ENCODE measurements around the gene TSPAN31. TPM values are rescaled to one million over a fixed set of nuclear protein-coding genes. Genes with fewer than 3 reads are reported as not detected.

Gene TSPAN31
- total RNA-seq, 1 donor from 2014 or later = 21.5 TPM

DNA sequence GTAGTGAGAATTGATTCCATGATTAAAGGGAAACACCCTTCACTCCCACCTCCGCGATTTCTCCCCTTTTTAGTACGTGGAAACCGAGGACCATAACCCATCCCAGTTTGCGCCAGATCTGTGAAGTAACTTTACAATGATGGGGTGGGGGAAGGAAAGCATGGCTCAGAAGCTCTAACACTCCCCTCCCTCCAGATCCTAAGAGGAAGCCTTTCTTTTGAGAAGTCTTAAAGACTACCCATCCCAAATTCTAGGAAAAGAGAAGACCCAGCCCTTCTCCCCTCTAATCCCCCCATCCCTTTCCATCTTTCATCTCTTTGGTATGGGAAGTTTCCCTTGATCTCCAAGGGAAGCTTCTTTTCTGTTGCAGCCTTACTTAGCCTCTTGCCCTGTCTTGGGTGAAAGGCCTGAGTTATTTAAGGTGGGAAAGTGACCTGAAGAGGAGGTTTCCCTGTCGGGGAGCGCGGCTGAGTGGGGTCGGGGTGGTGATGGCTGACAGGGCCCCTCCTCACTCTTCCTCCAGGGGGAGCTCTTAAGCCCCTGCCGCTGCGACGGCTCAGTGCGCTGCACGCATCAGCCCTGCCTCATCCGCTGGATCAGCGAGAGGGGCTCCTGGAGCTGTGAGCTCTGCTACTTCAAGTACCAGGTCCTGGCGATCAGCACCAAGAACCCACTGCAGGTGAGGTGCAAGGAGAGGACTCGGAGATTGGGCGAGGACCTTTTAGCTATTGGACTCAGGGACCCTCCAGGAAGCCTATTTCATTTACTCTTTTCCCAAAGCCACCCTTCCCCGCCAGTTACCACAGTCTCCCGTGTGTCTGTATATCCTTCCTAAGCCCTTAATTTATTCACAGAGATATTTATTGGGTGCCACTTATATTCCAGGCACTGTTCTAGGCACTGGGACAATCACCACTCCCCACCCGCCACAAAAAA lies 11.8 kb downstream of the TSPAN31 start:
- no peak overlapping the region for H3K27ac Mint-ChIP-seq (ENCODE audit: unreplicated experiment)
- TF ChIP-seq, protein P1, sequence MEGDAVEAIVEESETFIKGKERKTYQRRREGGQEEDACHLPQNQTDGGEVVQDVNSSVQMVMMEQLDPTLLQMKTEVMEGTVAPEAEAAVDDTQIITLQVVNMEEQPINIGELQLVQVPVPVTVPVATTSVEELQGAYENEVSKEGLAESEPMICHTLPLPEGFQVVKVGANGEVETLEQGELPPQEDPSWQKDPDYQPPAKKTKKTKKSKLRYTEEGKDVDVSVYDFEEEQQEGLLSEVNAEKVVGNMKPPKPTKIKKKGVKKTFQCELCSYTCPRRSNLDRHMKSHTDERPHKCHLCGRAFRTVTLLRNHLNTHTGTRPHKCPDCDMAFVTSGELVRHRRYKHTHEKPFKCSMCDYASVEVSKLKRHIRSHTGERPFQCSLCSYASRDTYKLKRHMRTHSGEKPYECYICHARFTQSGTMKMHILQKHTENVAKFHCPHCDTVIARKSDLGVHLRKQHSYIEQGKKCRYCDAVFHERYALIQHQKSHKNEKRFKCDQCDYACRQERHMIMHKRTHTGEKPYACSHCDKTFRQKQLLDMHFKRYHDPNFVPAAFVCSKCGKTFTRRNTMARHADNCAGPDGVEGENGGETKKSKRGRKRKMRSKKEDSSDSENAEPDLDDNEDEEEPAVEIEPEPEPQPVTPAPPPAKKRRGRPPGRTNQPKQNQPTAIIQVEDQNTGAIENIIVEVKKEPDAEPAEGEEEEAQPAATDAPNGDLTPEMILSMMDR (IDR thresholded peaks at IDR 0.05) = peak; percentile 80
- H3K4me3 Mint-ChIP-seq (ENCODE audit: unreplicated experiment) = peak overlapping the region; percentile 70
- peaks cover 27% of the 10 kb centered on the region for H3K4me1 Mint-ChIP-seq (ENCODE audit: low read depth)
- H3K9me3 Mint-ChIP-seq (ENCODE audit: low read depth) = no peaks in the 10 kb centered on the region
- no peak for DNase-seq (ENCODE audit: low spot score)
- peaks cover 12% of the 10 kb centered on the region for H3K36me3 Mint-ChIP-seq (ENCODE audit: low read depth)
- H3K27me3 Mint-ChIP-seq (ENCODE audit: low read depth) = no peaks in the 10 kb centered on the region

DNA sequence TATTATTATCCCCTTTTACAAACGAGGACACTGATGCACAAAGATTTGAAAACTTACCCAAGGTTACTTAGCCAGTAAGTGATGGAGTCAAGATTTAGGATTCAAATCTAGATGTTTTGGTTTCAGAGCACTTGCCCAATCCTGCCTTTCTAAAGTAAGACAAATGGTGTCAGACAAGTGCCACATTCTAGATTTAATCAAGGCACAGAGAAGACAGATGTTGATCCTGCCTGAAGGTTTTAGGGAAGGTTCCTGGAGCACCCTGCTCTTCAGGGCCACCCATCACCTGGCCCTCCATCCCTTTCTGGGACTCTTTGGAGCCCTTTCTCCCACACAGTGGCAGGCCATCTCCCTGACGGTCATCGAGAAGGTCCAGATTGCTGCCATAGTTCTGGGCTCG lies 12.9 kb downstream of the TSPAN31 start:
- H3K27ac Mint-ChIP-seq (ENCODE audit: unreplicated experiment) = no peak overlapping the region
- DNase-seq (ENCODE audit: low spot score) = no peak
- peaks cover 2% of the 10 kb centered on the region for H3K27me3 Mint-ChIP-seq (ENCODE audit: low read depth)
- TF ChIP-seq, protein P1 (IDR thresholded peaks at IDR 0.05) = no peak
- H3K36me3 Mint-ChIP-seq (ENCODE audit: low read depth) = peaks cover 12% of the 10 kb centered on the region
- H3K4me3 Mint-ChIP-seq (ENCODE audit: unreplicated experiment) = no peak overlapping the region
- H3K4me1 Mint-ChIP-seq (ENCODE audit: low read depth) = peaks cover 22% of the 10 kb centered on the region
- no peaks in the 10 kb centered on the region for H3K9me3 Mint-ChIP-seq (ENCODE audit: low read depth)

DNA sequence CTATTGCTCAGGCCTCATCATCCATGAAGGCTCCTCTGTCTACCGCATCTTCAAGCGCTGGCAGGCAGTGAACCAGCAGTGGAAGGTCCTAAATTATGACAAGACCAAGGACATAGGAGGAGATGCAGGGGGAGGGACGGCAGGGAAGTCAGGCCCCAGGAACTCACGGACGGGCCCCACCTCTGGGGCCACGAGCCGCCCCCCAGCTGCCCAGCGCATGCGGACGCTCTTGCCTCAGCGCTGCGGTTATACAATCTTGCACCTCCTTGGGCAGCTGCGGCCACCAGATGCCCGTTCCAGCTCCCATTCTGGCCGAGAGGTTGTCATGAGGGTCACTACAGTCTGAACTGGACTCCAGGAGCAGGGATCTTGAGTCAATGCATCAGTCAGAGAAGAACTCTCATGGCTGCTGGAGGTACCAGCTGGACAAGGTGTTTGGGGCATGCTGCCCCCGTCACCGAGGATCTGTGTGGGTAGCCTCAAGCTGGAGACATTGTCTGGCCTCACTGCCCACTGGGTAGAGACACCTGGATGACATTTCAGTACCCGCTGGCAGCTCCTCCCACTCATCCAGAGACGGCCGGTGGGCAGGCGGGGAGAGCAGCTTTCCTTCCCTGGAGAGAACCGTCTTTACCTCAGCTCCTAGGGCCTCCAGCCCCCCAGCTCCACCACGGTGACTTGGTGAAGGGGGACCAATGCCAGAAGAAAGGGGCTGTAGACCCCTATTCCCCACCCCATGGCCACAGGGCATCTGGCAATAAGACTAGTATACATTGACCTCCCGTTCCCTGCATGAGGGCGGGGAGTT lies 13.9 kb downstream of the TSPAN31 start:
- no peaks in the 10 kb centered on the region for H3K9me3 Mint-ChIP-seq (ENCODE audit: low read depth)
- H3K4me1 Mint-ChIP-seq (ENCODE audit: low read depth) = peaks cover 19% of the 10 kb centered on the region
- no peak for DNase-seq (ENCODE audit: low spot score)
- H3K4me3 Mint-ChIP-seq (ENCODE audit: unreplicated experiment) = no peak overlapping the region
- peaks cover 10% of the 10 kb centered on the region for H3K27me3 Mint-ChIP-seq (ENCODE audit: low read depth)
- TF ChIP-seq, protein P1 (IDR thresholded peaks at IDR 0.05) = no peak
- H3K27ac Mint-ChIP-seq (ENCODE audit: unreplicated experiment) = no peak overlapping the region
- H3K36me3 Mint-ChIP-seq (ENCODE audit: low read depth) = peaks cover 12% of the 10 kb centered on the region

DNA sequence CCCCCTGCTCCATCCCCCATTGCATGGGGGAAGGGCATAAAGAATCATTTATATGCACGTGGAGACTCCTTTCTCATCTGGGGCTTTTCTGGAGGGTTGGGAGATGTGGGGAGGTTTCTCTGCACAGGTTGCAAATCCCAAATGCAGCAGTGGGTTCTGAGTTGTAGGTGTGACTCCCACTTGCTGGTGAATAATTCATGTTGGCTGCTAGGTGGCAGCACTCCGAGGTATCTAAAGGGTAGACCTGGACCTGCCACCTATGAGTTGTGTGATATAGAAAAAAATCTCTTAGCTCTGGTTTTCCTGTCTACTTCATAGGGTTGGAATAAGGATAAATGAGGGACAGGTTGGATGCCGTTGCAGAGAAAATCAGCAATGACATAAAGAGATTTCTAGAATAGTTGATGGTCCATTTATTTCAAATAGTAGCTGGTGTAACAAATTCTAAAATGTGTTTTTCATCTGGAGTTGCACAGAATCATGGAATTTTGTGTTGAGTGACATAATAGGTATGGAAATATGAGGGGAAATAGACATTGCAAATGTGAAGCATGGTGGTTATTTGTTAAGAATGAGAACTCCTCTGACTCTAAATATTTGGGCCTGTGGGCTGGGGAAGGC lies 14.6 kb downstream of the TSPAN31 start:
- Mint-ChIP-seq H3K4me3 (ENCODE audit: unreplicated experiment) (no peak overlapping the region), H3K4me1 (ENCODE audit: low read depth) (peaks cover 18% of the 10 kb centered on the region), H3K27me3 (ENCODE audit: low read depth) (peaks cover 18% of the 10 kb centered on the region), H3K9me3 (ENCODE audit: low read depth) (no peaks in the 10 kb centered on the region), H3K27ac (ENCODE audit: unreplicated experiment) (no peak overlapping the region), H3K36me3 (ENCODE audit: low read depth) (peaks cover 15% of the 10 kb centered on the region)
- no peak for DNase-seq (ENCODE audit: low spot score)
- TF ChIP-seq, protein P1 (IDR thresholded peaks at IDR 0.05) = peak; percentile 70

Data from chondrocyte (in vitro differentiated cells).